ENCODE data around the gene LHFPL2.
A peak's percentile ranks its signal among the peaks of the same experiment; 100 is the strongest.

The LHFPL2 gene

DNA sequence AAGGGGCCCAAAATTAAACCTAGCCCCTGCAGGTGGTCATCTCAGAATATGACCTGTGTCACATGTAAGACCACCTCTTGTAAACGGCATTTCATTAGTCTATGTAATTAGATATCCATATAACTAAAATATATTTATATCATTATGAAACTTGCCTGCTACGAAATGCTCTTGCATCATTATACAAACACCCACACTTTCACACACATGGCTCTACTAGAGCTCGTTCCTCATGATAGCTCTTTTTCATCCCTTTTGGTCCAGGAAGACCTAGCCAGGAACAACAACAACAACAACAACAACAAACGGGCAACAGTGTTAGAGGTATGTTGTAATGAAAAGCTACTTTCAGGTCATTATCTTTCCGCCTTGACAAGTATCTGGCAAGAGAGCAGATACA lies 58.6 kb downstream of the LHFPL2 start:
- TF ChIP-seq, protein P1, sequence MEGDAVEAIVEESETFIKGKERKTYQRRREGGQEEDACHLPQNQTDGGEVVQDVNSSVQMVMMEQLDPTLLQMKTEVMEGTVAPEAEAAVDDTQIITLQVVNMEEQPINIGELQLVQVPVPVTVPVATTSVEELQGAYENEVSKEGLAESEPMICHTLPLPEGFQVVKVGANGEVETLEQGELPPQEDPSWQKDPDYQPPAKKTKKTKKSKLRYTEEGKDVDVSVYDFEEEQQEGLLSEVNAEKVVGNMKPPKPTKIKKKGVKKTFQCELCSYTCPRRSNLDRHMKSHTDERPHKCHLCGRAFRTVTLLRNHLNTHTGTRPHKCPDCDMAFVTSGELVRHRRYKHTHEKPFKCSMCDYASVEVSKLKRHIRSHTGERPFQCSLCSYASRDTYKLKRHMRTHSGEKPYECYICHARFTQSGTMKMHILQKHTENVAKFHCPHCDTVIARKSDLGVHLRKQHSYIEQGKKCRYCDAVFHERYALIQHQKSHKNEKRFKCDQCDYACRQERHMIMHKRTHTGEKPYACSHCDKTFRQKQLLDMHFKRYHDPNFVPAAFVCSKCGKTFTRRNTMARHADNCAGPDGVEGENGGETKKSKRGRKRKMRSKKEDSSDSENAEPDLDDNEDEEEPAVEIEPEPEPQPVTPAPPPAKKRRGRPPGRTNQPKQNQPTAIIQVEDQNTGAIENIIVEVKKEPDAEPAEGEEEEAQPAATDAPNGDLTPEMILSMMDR (IDR thresholded peaks at IDR 0.05; ENCODE audit: low read length, missing control alignments) = no peak
- no peak overlapping the region for H3K4me3 ChIP-seq (replicated peaks; ENCODE audit: low read depth, low read length)

DNA sequence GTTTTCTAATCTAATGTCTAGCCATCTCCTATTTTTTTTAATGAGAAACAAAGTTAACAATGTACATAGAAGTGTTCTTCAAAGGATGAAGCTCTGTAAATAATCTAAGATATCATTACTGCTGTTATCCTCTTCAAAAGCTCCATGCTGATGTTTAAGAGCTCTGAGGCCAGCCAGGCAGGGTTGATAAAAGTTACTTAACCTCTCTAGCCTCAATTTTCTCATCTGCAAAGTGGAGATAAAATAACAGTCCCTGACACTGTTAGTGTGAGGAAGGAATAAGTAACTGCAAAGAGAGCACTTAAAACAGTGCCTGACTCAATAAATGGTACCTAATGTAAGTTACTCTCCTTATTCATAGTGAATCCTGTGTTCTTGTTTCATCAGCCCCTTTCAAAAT lies 60.1 kb downstream of the LHFPL2 start:
- DNase-seq (ENCODE audit: low read depth) = no peak
- TF ChIP-seq, protein P1 (IDR thresholded peaks at IDR 0.05; ENCODE audit: low read length, missing control alignments) = no peak
- H3K4me3 ChIP-seq (replicated peaks; ENCODE audit: low read depth, low read length) = no peak overlapping the region

More for the DNA sequence above, 58.6 kb downstream of the LHFPL2 start:
- no peak for DNase-seq (ENCODE audit: low read depth)

DNA sequence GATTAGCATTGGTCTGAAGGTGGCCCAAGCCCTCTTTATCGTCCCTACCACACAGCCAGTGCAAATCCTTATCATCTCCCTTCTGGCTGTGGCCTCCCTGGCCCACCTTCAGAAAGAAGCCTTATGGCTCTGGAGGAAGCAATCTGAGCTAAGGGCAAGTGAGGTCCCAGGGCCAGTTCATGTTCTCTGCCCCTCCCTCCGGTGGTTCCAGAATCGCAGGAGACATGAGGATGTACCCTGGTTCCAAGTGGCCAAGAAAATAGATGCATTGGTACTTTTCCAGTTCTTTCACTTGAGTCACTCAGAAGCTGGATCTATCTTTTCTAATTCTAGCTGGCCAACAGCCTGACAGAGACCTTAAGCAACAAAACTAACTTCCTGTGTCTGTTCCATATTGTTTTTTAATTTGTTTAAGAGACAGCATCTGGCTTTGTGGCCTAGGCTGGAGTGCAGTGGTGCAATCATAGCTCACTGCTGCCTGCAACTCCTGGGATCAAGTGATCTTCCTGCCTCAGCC lies 60.7 kb downstream of the LHFPL2 start:
- TF ChIP-seq, protein P1 (IDR thresholded peaks at IDR 0.05; ENCODE audit: low read length, missing control alignments) = no peak
- peak; percentile 87 for DNase-seq (ENCODE audit: low read depth)
- H3K4me3 ChIP-seq (replicated peaks; ENCODE audit: low read depth, low read length) = no peak overlapping the region

DNA sequence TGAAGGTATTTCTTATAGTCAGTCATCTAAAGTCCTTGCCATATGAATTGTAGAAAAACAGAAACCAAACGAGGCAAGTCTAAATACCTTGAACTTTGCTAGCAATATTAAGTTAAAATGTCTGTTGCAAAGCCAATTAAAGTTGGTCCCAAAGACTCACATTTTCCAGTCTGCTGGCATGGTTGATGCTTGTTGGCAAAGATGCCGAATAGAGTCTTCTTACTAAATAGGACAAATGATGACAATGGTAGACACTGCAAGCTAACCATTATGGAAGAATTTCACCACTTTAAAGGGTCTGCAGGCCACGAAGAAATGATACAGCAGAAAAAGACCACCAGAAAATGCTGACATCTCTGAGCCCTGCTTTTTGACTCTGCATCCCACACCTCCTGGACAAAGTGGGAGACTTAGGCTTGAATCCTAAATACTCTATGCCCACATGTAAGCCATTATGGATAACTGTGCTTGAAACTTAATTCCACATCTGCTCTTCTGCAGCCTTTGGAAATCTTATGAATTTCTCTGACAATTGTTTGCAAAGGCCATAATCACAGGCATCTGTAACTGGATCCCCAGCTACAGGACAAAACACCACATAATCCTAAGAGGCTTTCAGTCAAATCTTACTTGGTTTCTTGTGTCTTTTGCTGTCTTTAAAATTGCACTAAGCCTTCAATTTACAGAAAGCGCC lies 61.3 kb downstream of the LHFPL2 start:
- TF ChIP-seq, protein P1 (IDR thresholded peaks at IDR 0.05; ENCODE audit: low read length, missing control alignments) = no peak
- no peak for DNase-seq (ENCODE audit: low read depth)
- H3K4me3 ChIP-seq (replicated peaks; ENCODE audit: low read depth, low read length) = no peak overlapping the region

DNA sequence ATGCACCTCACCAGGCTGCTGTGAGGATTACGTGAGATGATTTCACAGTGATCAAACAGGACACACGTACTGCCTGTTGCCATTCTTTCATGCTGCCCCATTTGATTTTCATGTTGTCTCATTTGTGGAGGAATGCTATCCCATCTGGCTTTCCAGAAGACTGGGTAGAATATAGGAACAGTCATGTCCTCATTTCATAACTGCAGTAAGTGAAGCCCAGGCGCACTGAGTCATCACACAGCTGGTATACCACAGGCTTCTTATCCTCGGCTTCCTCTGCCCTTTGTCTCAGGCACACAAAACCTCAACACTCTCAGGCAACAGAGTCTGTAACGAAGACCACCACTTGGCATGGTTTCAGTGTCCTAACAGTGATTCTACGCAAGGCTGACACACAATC lies 62.3 kb downstream of the LHFPL2 start:
- DNase-seq (ENCODE audit: low read depth) = peak; percentile 99
- TF ChIP-seq, protein P1 (IDR thresholded peaks at IDR 0.05; ENCODE audit: low read length, missing control alignments) = no peak
- H3K4me3 ChIP-seq (replicated peaks; ENCODE audit: low read depth, low read length) = no peak overlapping the region

DNA sequence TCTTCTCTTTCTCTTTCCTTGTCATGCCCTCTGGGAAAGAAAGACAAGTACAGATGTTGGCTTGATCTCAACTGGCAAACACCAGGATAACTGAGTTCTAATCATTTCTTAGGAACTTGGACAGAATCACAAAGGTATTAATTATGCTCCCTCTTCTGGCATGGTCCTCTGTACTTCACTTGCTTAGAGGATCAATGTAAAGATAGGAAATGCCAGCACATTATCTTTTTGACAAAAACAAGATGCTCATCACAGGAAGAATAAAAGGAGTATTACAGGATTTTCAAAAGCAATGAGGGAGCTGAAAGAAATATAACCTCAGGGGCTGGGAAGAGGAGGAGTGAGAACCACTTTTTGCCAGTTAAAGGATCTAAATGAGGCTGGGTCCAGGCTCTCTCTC lies 70.6 kb downstream of the LHFPL2 start:
- DNase-seq (ENCODE audit: low read depth) = no peak

More for the DNA sequence above, 70.6 kb downstream of the LHFPL2 start:
- TF ChIP-seq, protein P1 (IDR thresholded peaks at IDR 0.05; ENCODE audit: low read length, missing control alignments) = no peak
- no peak overlapping the region for H3K4me3 ChIP-seq (replicated peaks; ENCODE audit: low read depth, low read length)

All from fibroblast of pulmonary artery (primary cell).